ENCODE data around the gene PWP2.
"Not testable (repeated sequence)": the region's sequence is repeated elsewhere in the genome, so short reads cannot be mapped to it uniquely, and the experiment has no call there.

PWP2 gene

GRCh38 chr21:44138039-44138438 is 30.8 kb downstream of the PWP2 start:
- DNase-seq (ENCODE audit: low read depth in 2 of 2) = not testable (repeated sequence)

GRCh38 chr21:44139787-44140551 is 32.8 kb downstream of the PWP2 start:
- DNase-seq (ENCODE audit: low read depth in 2 of 2) = not testable (repeated sequence)

GRCh38 chr21:44140552-44140932 is 33.3 kb downstream of the PWP2 start:
- DNase-seq (ENCODE audit: low read depth in 2 of 2) = not testable (repeated sequence)

GRCh38 chr21:44142470-44142869 is 35.3 kb downstream of the PWP2 start:
- DNase-seq (ENCODE audit: low read depth in 2 of 2) = not testable (repeated sequence)

- not testable (repeated sequence) for DNase-seq (ENCODE audit: low read depth in 2 of 2)
These were observed 36.2 kb downstream of the PWP2 start for GRCh38 chr21:44143380-44143779.

GRCh38 chr21:44143996-44144395 is 36.8 kb downstream of the PWP2 start:
- not testable (repeated sequence) for DNase-seq (ENCODE audit: low read depth in 2 of 2)

- DNase-seq (ENCODE audit: low read depth in 2 of 2) = not testable (repeated sequence)
These were observed 37.8 kb downstream of the PWP2 start for GRCh38 chr21:44144784-44145602.

GRCh38 chr21:44145616-44146015 is 38.4 kb downstream of the PWP2 start:
- not testable (repeated sequence) for DNase-seq (ENCODE audit: low read depth in 2 of 2)

- not testable (repeated sequence) for DNase-seq (ENCODE audit: low read depth in 2 of 2)
These were observed 39.9 kb downstream of the PWP2 start for GRCh38 chr21:44147108-44147507.

- not testable (repeated sequence) for DNase-seq (ENCODE audit: low read depth in 2 of 2)
These were observed 43.1 kb downstream of the PWP2 start for GRCh38 chr21:44150255-44150654.

- DNase-seq (ENCODE audit: low read depth in 2 of 2) = not testable (repeated sequence)
These were observed 46.2 kb downstream of the PWP2 start for GRCh38 chr21:44153214-44153888.

- not testable (repeated sequence) for DNase-seq (ENCODE audit: low read depth in 2 of 2)
These were observed 46.7 kb downstream of the PWP2 start for GRCh38 chr21:44153889-44154228.

- DNase-seq (ENCODE audit: low read depth in 2 of 2) = not testable (repeated sequence)
These were observed 47.6 kb downstream of the PWP2 start for GRCh38 chr21:44154816-44155230.

- not testable (repeated sequence) for DNase-seq (ENCODE audit: low read depth in 2 of 2)
These were observed 48.2 kb downstream of the PWP2 start for GRCh38 chr21:44155231-44155993.

- not testable (repeated sequence) for DNase-seq (ENCODE audit: low read depth in 2 of 2)
These were observed 48.8 kb downstream of the PWP2 start for GRCh38 chr21:44155994-44156380.

- DNase-seq (ENCODE audit: low read depth in 2 of 2) = not testable (repeated sequence)
These were observed 50.4 kb downstream of the PWP2 start for GRCh38 chr21:44157439-44158081.

- DNase-seq (ENCODE audit: low read depth in 2 of 2) = not testable (repeated sequence)
These were observed 50.9 kb downstream of the PWP2 start for GRCh38 chr21:44158082-44158468.

GRCh38 chr21:44159349-44160297 is 52.4 kb downstream of the PWP2 start:
- DNase-seq (ENCODE audit: low read depth in 2 of 2) = not testable (repeated sequence)

- not testable (repeated sequence) for DNase-seq (ENCODE audit: low read depth in 2 of 2)
These were observed 53.1 kb downstream of the PWP2 start for GRCh38 chr21:44160298-44160672.

GRCh38 chr21:44160821-44161220 is 53.6 kb downstream of the PWP2 start:
- not testable (repeated sequence) for DNase-seq (ENCODE audit: low read depth in 2 of 2)

All from stimulated activated CD8-positive, alpha-beta memory T cell treated with anti-CD3 and anti-CD28 coated beads, Interleukin-7, amount 100 ng/mL, for 1 hour (primary cell).